ENCODE measurements around the gene ASTN1.

- TF ChIP-seq EZH2 (IDR thresholded peaks at IDR 0.05; ENCODE audit: borderline replicate concordance, low read length) (no peak), CTCF (conservative IDR thresholded peaks at IDR 0.05 in 1 of 2, IDR thresholded peaks at IDR 0.05 in 1 of 2; ENCODE audit: extremely low read depth in 1 of 2, insufficient read depth in 1 of 2, low read depth in 1 of 2, low read length in 2 of 2) (no peak)
These were observed 170.9 kb downstream of the ASTN1 start for GRCh38 chr1:176993587-176993986.
